ENCODE data around the gene PARD3.

The PARD3 gene

DNA sequence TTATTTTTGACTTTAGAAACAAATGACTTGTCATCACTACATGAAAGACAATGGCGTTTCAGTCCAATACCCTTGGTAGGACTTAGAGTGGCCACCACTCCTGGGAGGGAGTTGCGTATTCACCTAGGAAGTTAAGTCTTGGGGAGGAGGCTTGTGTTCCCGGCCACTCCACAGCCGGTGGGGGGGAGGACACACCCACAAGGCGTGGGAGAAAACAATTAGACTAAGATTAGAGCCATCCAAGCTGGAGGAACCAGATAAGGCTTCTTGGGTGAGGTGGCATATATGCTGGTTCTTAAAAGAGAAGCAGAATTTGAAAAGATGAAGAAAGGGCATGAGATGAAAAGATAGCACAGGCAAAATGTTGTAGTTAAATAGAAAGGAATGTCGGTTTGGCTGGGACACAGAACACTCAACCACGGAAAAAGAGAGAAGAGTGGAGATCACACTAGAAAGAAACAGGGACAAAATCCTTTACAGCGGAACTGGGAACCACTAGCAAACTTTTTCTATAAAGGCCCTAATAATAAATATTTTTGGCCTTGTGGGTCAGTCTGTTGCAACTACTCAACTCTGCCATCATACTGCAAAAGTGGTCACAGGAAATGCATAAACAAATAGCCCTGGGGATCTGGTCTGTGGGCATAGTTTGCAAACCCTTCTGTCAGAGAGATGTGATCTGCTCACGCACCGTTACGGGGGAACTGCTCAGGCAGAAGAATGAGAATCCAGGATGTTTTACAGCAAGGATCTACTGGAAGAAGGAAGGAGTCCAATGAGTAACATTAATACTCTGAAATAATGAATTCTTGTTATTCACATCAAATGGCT is 651.8 kb downstream of the PARD3 start:
- DNase-seq (ENCODE audit: low read depth in 2 of 2), result no peak

- no peak for DNase-seq (ENCODE audit: low read depth in 2 of 2)
Measured at GRCh38 chr10:34161777-34162370, 653.2 kb downstream of the PARD3 start.

DNA sequence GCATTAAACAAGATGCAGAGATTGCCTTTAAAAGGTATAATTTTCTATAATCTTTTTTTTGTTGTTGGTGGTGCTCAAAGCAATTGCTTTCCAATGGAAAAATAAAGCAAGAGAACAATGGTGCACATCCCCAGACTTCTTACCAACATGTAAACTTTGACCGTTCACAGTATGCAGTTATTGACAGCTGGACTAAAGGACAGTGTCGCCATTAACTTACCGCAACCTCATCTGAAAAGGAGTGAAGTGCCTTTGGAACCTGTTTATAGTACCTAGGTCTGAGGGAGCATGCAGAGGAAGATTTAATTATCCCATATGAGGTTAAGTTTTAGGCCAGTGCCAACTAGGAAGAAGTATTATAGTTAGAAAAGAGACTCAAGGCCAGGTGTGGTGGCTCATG is 654.5 kb downstream of the PARD3 start:
- DNase-seq (ENCODE audit: low read depth in 2 of 2), result no peak

DNA sequence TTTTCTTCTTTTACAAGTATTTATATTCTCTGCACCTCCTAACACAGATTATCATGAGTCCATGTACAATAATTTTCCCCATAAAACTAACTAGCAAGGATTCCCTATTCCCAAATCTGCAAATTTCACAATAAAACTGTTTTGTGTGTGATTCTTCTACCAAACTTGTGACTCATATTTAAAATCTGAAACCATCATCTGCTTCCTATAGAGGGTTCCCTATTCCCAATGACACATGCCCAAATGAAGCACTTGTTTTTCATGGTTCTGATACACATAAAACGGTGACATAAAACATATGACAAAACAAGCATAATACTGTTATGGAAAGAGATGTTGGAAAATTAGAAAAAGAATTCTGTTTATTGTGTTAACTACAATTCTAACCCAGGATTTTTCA is 657.6 kb downstream of the PARD3 start:
- no peak for DNase-seq (ENCODE audit: low read depth in 2 of 2)

DNA sequence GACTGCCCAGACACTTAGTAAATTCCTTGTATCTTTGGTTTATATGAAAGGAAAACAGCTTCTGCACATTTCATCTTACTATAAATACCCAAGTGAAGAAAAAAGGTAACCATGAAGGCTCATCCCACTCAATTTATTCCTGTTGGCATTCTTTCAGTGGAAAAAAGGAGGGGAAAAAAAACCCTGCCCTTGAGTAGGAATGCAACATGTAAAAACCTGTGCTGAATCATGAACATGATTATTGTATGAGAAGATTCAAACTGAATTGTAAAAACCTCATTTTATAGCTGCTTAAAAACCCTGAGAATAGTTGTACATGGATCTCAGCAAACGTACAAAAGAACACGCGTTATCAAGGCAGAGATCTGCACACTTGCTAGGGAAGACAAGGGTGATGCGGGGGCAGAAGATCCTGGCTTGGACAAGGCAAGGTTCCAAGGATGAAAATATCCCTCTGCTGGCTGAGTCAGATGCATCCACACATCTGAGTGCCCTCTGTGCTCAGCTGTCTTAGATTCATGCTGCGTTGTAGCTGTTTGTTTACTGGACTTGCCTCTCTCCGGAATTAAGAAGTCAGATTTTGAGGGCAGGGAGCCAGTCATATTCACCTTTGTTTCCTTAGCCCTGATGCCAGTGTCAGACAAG is 658.2 kb downstream of the PARD3 start:
- DNase-seq (ENCODE audit: low read depth in 2 of 2), result no peak

DNA sequence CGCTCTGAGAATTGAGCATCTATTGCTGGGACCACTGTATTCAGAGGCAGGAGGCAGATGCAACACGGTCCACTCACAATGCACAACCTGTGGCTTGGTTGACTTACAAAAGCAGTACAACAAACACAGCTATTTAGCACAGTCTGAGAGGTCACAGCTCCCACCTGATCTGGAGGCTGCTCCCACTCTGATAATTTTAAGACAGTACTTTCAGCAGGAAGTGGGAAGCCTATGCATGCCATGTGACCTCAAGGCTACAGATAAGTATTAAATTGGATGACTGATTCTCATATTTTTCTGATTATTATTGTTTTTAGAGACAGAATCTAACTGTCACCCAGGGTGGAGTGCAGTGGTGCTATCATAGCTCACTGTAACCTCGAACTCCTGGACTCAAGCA is 659.3 kb downstream of the PARD3 start:
- no peak for DNase-seq (ENCODE audit: low read depth in 2 of 2)

- DNase-seq (ENCODE audit: low read depth in 2 of 2), result no peak
Measured at GRCh38 chr10:34154383-34154900, 660.7 kb downstream of the PARD3 start.

DNA sequence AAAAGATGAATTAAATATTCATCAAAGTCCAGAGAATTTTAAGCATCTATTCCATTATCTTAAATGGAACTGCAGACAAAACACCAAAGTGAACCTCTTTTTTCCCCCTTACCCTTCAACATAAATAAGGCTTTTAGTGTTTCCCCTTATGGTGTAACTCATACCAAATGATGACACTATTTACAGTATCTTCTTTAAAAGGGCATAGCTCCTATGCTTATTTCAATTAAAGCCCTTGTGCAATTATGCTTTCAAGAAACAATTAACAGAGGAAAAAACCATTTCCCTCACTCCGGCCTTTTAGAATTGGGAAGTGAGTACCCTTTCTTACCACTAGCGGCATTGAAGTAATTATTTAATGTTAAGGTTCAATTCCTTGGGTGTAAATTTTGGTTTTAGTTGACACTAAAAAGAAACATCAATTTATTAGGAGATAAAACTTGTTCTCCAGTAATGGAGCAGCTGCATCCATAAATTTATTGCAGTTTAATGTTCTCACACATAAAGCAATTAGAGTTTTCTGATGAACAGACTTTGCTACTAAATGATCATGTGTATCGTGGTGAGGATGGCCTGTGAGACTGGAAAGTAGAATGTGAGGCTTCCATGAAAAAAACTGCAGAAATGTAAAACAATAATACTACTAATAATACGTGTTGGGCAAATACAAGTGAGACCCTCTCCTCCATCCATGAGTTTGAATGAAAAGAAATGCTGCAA is 661.3 kb downstream of the PARD3 start:
- no peak for DNase-seq (ENCODE audit: low read depth in 2 of 2)

DNA sequence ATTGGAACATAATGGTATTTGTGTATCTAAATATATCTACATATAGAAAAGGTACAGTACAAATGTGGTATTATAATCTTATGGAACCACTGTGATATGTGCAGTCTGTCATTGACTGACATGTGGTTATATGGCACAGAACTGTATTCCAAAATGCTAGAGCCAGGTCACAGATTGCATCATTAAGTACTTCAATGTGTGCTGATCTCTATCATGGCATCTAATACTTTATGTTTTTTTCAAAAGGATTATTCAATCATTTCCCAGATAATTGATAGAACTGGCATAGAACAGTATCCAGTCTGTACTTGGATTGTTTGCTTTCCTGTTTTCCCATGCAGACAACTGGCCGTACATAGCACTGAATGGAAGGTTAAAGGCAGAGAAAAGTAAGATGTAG is 662.7 kb downstream of the PARD3 start:
- DNase-seq (ENCODE audit: low read depth in 2 of 2), result no peak

DNA sequence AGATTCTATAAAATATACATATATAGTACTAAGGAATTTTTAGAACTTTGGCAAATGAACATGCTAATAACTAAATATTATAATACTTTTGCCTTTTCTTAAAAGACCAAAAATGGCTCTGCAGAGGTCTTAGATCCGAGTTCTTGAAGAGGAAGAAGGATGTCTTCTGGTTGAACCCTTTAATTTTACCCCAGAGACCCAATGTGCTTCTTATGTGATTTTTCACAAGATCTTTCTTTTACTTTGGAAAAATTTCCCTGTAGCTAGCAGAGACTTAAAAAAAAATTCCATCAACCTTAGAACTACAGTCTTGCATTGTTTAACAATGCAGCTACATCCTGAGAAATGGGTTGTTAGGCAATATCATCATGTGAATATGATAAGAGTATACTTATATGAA is 663.2 kb downstream of the PARD3 start:
- no peak for DNase-seq (ENCODE audit: low read depth in 2 of 2)

DNA sequence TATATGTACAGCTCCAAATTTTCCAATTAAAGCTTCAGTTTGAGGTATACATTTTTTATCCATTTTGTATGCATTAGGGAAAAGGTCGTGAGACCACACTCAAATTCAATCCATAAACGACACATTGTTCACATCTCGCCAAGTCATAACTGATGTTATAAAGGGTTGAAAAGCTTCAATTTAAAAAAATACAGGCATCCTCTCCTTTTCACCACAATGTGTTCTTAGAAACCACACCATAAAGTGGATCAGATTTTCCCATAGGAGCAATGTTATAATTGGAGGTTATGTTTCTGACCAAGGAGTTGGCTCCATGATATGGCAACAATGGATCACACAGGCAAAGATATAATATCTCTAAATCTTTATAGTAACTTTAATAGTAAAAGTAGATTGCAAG is 663.6 kb downstream of the PARD3 start:
- DNase-seq (ENCODE audit: low read depth in 2 of 2), result no peak

GRCh38 chr10:34150103-34150502 is 665.0 kb downstream of the PARD3 start:
- DNase-seq (ENCODE audit: low read depth in 2 of 2), result no peak

DNA sequence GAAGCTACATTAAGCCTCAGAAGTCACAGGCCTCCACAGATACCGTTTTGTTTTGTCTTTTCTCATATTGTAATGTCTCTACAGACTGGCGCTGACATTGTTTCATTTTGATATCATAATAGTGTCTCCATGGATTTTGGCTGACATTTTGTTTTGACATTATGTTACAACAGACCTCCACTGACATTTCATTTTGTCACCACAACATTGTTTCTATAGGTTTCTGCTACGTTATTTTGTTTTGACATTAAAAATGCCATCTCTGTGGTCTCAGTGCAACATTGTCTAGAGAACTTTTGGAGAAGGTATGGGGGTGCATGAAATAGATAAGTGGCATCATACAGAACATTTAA is 666.8 kb downstream of the PARD3 start:
- DNase-seq (ENCODE audit: low read depth in 2 of 2), result no peak

DNA sequence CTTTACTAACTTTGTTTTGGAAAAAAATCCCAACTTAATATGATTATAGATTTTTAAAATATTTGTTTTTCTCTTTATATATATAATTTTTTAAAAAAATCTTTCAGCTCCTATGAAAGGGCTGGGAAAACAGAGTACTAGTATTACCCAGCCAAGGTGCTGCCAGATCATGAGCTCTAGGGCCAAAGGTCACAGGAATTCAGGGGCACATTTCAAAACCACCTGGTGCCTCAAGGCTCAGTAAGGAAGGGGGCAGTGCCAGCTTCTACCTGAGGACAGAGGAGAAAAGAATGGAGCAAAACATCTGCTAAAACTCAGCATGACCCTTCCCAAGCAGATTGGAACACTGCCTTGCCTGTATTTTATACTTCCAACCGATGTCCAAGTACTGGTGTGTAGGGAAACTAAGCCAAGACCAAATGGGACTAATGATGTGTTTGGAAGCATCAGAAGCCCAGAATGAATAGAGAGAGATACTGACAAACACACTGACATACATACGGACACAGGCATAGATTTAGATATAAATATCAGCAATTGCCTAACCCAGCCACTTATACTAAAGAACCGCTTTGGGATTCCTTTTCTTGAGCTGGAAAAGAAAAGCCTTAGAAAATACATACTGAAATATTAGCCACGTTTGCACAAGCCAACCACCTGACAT is 667.3 kb downstream of the PARD3 start:
- no peak for DNase-seq (ENCODE audit: low read depth in 2 of 2)

GRCh38 chr10:34145715-34146114 is 669.4 kb downstream of the PARD3 start:
- DNase-seq (ENCODE audit: low read depth in 2 of 2), result no peak

- no peak for DNase-seq (ENCODE audit: low read depth in 2 of 2)
Measured at GRCh38 chr10:34143466-34143865, 671.6 kb downstream of the PARD3 start.

- DNase-seq (ENCODE audit: low read depth in 2 of 2), result no peak
Measured at GRCh38 chr10:34141032-34141680, 673.9 kb downstream of the PARD3 start.

DNA sequence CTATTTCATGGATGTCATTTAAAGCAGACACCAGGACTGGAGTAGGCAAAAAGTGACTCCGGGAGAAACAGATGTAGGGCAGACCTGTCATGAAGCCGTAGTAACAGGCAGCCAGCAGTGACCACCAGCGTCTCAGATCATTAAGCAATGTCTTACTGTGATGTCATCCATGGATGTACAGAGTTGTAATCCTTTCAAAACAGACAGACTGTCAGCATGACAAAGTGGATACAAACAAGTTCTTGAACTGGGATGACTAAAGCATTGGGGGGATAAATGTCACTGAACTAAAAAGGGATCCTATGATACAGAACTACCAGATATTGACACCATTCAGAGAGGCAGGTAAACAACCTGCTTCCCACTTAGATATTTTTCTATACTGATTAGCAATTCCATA is 675.5 kb downstream of the PARD3 start:
- no peak for DNase-seq (ENCODE audit: low read depth in 2 of 2)

- no peak for DNase-seq (ENCODE audit: low read depth in 2 of 2)
Measured at GRCh38 chr10:34137955-34138354, 677.1 kb downstream of the PARD3 start.

- DNase-seq (ENCODE audit: low read depth in 2 of 2), result no peak
Measured at GRCh38 chr10:34137201-34137600, 677.9 kb downstream of the PARD3 start.

- DNase-seq (ENCODE audit: low read depth in 2 of 2), result no peak
Measured at GRCh38 chr10:34135515-34135914, 679.6 kb downstream of the PARD3 start.
